AG04450 (cell line): ENCODE measurements around the gene TFCP2. TPM values are rescaled to one million over a fixed set of nuclear protein-coding genes. Genes with fewer than 3 reads are reported as not detected.

Experiments used
- CTCF ChIA-PET: fragments of 300-600, 350-600 bp; formaldehyde crosslinking; extraction: SDS; loops from one replicate; lab custom pipeline; 2022; ENCODE audit warnings: antibody characterized with exemption, inconsistent platforms; lab: Charles Lee
- POLR2A ChIA-PET: fragments of 350-600 bp; formaldehyde crosslinking; extraction: SDS; loops from one replicate; lab custom pipeline; 2021; ENCODE audit warnings: antibody characterized with exemption, inconsistent platforms; lab: Yijun Ruan, JAX
- DNase-seq: peaks from one replicate; pipeline ENCODE4 v3.0.0-alpha.2; 2011; ENCODE audit warnings: low read depth, low spot score
- H3K27ac ChIP-seq: one replicate; pipeline ENCODE4 v1.5.1; 2012; ENCODE audit warnings: low read depth, low read length, control low read depth
- H3K27me3 ChIP-seq: one replicate; pipeline ENCODE4 v1.6.0; 2012; ENCODE audit warnings: low read length; ENCODE audit not compliant: control insufficient read depth, insufficient read depth
- H3K4me3 ChIP-seq: 2 replicates; pipeline ENCODE4 v1.5.1; 2011; ENCODE audit warnings: mild to moderate bottlenecking, low read depth, low read length, control low read depth
- H3K9me3 ChIP-seq: 2 replicates; pipeline ENCODE4 v1.5.1; 2012; ENCODE audit warnings: low read length; ENCODE audit not compliant: control insufficient read depth, insufficient read depth
- polyA plus RNA-seq: library from polyadenylated mRNA; depleted of rRNA; stranded (reverse); fragments of >200 nt; gene quantifications from 2 replicates; pipeline ENCODE4 v1.2.3, GENCODE V29; 2011
- TF ChIP-seq, protein P1 (sequence below): IDR thresholded peaks from 2 replicates; pipeline ENCODE4 v1.5.1; 2011; ENCODE audit warnings: low read depth, low read length, control low read depth, inconsistent platforms

Gene TFCP2
- polyA plus RNA-seq, 1 experiment, result 24.9 TPM

DNA sequence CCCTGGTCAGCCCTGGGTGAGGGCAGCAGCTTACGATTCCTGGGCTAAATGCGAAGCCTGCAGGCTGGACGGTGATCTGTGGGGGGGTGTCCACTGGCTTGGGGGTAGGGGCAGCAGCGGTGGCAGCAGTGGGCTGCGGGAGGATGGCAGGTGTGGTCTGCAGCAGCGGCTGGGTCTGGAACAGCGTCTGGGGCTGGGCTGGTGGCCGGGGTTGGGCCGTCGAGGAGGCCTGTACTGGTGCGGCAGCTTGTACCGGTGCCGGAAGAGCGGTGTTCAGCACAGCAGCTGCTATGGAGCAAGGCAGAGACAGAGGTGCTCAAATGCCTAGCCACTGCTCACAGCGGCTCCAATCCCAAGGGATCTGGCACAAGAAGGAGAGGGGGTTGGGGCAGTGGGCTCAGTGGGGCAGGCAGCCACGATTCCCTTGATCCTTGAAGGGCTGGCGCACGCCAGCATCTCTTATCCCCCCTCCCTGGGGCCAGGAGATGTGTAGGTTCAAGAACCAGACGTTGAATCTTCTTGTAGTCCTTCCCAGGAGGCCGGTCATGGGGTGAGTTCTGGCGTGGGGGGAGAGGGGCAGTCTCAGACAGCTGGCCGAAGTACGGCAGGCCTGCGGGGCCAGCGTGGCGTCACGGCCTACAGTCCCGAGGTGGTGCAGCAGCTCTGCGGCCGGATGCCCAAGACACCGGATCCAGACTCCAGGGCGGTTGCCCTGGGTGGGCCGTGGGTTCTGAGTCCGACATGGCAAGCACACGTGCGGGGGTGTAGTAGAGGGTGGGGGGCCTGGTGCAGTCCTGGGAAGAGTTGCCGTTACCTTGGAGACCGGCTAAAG, 25.0 kb upstream of the TFCP2 start:
- POLR2A ChIA-PET, result no interaction called here
- no peaks in the 10 kb centered on the region for H3K9me3 ChIP-seq
- CTCF ChIA-PET, result no interaction called here

GRCh38 chr12:51196547-51196946, 23.6 kb upstream of the TFCP2 start:
- Histone ChIP-seq H3K27me3 (no peaks in the 10 kb centered on the region), H3K27ac (no peak overlapping the region), H3K9me3 (no peaks in the 10 kb centered on the region), H3K4me3 (no peak overlapping the region)
- TF ChIP-seq, protein P1, sequence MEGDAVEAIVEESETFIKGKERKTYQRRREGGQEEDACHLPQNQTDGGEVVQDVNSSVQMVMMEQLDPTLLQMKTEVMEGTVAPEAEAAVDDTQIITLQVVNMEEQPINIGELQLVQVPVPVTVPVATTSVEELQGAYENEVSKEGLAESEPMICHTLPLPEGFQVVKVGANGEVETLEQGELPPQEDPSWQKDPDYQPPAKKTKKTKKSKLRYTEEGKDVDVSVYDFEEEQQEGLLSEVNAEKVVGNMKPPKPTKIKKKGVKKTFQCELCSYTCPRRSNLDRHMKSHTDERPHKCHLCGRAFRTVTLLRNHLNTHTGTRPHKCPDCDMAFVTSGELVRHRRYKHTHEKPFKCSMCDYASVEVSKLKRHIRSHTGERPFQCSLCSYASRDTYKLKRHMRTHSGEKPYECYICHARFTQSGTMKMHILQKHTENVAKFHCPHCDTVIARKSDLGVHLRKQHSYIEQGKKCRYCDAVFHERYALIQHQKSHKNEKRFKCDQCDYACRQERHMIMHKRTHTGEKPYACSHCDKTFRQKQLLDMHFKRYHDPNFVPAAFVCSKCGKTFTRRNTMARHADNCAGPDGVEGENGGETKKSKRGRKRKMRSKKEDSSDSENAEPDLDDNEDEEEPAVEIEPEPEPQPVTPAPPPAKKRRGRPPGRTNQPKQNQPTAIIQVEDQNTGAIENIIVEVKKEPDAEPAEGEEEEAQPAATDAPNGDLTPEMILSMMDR, result no peak
- ChIA-PET POLR2A (no interaction called here), CTCF (no interaction called here)
- no peak for DNase-seq

More for the DNA sequence above, 25.0 kb upstream of the TFCP2 start:
- H3K27me3 ChIP-seq, result no peaks in the 10 kb centered on the region
- TF ChIP-seq, protein P1, result no peak
- no peak overlapping the region for H3K27ac ChIP-seq
- H3K4me3 ChIP-seq, result no peak overlapping the region
- no peak for DNase-seq

DNA sequence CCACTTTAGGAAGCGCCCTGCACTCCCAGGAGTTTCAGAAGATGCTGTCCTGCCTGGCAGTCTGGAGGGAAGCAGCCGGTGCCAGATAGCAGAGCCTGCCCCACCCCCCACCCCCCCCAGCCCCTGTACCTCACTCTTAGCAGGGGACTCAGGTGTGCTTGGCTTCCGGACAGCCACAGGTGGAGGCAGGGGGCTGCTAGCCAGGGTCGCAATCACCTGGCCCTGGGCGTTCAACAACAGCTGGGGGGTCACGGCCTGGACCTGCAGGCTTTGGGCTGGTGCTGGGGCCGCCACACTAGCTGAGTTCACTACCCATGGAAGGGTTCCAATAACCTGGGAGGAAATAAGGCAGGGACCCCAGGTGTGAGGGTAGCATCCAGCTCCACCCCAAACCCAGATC, 22.9 kb upstream of the TFCP2 start:
- no peak for DNase-seq
- TF ChIP-seq, protein P1, result no peak
- CTCF ChIA-PET, result no interaction called here
- H3K9me3 ChIP-seq, result no peaks in the 10 kb centered on the region
- H3K4me3 ChIP-seq, result no peak overlapping the region
- H3K27ac ChIP-seq, result no peak overlapping the region
- no peaks in the 10 kb centered on the region for H3K27me3 ChIP-seq
- POLR2A ChIA-PET, result no interaction called here

DNA sequence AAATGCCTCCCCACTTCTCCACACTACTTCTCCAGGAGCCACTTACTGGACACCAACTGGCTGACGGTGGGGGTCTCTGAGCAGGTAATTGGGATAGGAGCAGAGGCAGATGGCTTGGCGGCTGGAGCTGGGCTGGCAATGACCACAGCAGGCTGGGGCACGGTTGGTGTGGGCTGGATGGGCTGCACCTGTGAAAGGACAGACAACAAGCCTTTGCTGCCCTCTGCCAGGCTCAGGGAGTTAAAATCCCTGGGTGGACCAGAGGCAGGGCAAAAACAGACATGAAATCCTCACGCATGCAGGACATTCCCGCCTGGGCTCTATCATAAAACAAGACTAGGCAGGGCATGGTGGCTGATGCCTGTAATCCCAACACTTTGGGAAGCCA, 19.3 kb upstream of the TFCP2 start:
- TF ChIP-seq, protein P1, result no peak
- H3K27ac ChIP-seq, result no peak overlapping the region
- no peaks in the 10 kb centered on the region for H3K27me3 ChIP-seq
- ChIA-PET POLR2A (no interaction called here), CTCF (interaction anchor here (0.5 kb wide), 1 partner anchor 899 kb away, joined by 3 read pairs; no protein-coding TSS in a partner anchor)
- no peak for DNase-seq
- no peak overlapping the region for H3K4me3 ChIP-seq
- H3K9me3 ChIP-seq, result no peaks in the 10 kb centered on the region
